ENCODE measurements around the gene TTLL5. TPM values are rescaled to one million over a fixed set of nuclear protein-coding genes. Genes with fewer than 3 reads are reported as not detected.
A peak's percentile ranks its signal among the peaks of the same experiment; 100 is the strongest.

Gene TTLL5
- total and polyA plus RNA-seq, 2 donors (not counting 1 experiment from before 2014, with no cell fraction given): 16.1 to 23.8 TPM

DNA sequence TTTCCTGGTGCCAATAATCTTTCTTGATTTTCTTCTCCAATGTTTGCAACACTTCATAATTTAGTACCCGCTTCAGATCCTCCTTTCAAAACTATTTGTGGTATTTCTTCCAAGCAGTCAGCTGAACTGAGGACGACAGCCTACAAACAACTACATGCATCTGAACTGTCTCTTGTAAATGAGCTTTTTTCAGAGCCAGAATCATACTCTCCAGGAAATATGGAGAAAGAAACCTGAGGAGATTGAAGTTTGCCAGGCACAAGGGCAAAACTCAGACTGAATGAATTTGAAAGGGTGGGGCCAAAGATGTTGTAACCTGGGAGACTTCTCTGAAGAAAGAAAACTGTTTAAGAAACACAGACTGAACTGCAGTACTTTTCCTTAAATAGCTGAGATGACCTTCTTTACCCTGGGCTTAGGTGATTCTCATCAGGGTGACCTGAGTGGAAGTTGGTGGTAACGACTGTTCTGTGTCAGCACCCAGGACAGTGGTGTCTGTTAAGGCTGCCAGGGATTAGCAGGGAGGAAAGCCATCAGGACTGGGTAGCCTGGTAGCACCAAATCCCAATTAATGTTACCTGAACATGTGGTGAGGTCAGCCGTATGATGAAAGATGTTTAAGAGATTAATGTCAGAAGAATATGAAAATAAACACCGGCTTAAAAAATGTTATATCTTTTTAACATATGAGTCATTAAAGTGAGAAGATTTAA lies 225.7 kb downstream of the TTLL5 start:
- no peaks in the 10 kb centered on the region for H3K36me3 ChIP-seq (ENCODE audit: control insufficient read depth, insufficient read depth, low read length)
- no peak for DNase-seq (ENCODE audit: low read depth in 2 of 2)
- H3K4me1 ChIP-seq (ENCODE audit: control insufficient read depth, extremely low read depth, insufficient read depth, low read length): peaks cover 23% of the 10 kb centered on the region
- H3K9me3 ChIP-seq (ENCODE audit: control insufficient read depth, insufficient read depth, low read depth, low read length): no peaks in the 10 kb centered on the region
- no peaks in the 10 kb centered on the region for H4K20me1 ChIP-seq (ENCODE audit: control insufficient read depth, extremely low read depth, insufficient read depth, low read length)
- TF ChIP-seq, protein P1, sequence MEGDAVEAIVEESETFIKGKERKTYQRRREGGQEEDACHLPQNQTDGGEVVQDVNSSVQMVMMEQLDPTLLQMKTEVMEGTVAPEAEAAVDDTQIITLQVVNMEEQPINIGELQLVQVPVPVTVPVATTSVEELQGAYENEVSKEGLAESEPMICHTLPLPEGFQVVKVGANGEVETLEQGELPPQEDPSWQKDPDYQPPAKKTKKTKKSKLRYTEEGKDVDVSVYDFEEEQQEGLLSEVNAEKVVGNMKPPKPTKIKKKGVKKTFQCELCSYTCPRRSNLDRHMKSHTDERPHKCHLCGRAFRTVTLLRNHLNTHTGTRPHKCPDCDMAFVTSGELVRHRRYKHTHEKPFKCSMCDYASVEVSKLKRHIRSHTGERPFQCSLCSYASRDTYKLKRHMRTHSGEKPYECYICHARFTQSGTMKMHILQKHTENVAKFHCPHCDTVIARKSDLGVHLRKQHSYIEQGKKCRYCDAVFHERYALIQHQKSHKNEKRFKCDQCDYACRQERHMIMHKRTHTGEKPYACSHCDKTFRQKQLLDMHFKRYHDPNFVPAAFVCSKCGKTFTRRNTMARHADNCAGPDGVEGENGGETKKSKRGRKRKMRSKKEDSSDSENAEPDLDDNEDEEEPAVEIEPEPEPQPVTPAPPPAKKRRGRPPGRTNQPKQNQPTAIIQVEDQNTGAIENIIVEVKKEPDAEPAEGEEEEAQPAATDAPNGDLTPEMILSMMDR (conservative IDR thresholded peaks at IDR 0.05 in 1 of 2, IDR thresholded peaks at IDR 0.05 in 1 of 2; ENCODE audit: low read depth in 1 of 2, low read length in 2 of 2): no peak
- TF ChIP-seq EZH2 (IDR thresholded peaks at IDR 0.05; ENCODE audit: low read length, missing control alignments): no peak
- no peak overlapping the region for H3K4me2 ChIP-seq (ENCODE audit: extremely low read depth, insufficient read depth, low read length)
- no peaks in the 10 kb centered on the region for H3K27me3 ChIP-seq (ENCODE audit: control insufficient read depth, insufficient read depth, low read length)
- no peak overlapping the region for H3K9ac ChIP-seq (ENCODE audit: insufficient read depth, low read length)
- no peaks in the 10 kb centered on the region for H3K79me2 ChIP-seq (ENCODE audit: control insufficient read depth, insufficient read depth, low read length)
- H3K27ac ChIP-seq (ENCODE audit: insufficient read depth, low read length): no peak overlapping the region
- no peak overlapping the region for H2AFZ ChIP-seq (ENCODE audit: low read length)
- H3K4me3 ChIP-seq (replicated peaks in 1 of 4; ENCODE audit: control extremely low read depth in 1 of 4, insufficient read depth in 1 of 4, low read depth in 3 of 4, low read length in 4 of 4): no peak overlapping the region

DNA sequence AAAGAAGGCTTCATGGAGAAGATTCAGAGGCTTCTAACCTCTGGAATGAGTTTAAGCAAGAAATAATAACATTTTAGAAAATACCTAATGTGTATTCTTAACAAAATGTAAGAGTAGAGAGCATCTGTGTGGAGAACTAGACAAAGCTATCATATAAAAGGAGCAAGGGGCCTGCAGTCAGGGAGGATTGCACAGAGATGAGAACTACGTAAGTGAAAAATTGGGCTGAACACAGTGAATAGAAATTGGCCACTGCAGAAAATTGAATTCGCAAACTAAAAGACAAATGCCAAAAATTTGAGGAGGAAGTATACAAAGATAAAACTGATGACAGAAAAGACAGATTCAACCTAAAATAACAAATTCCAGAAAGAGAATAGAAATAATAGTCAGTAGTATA lies 227.9 kb downstream of the TTLL5 start:
- no peaks in the 10 kb centered on the region for H3K27me3 ChIP-seq (ENCODE audit: control insufficient read depth, insufficient read depth, low read length)
- no peak overlapping the region for H3K27ac ChIP-seq (ENCODE audit: insufficient read depth, low read length)
- H3K79me2 ChIP-seq (ENCODE audit: control insufficient read depth, insufficient read depth, low read length): no peaks in the 10 kb centered on the region
- H3K9ac ChIP-seq (ENCODE audit: insufficient read depth, low read length): no peak overlapping the region
- no peaks in the 10 kb centered on the region for H4K20me1 ChIP-seq (ENCODE audit: control insufficient read depth, extremely low read depth, insufficient read depth, low read length)
- H3K4me2 ChIP-seq (ENCODE audit: extremely low read depth, insufficient read depth, low read length): no peak overlapping the region
- no peak overlapping the region for H3K4me3 ChIP-seq (replicated peaks in 1 of 4; ENCODE audit: control extremely low read depth in 1 of 4, insufficient read depth in 1 of 4, low read depth in 3 of 4, low read length in 4 of 4)
- TF ChIP-seq, protein P1 (conservative IDR thresholded peaks at IDR 0.05 in 1 of 2, IDR thresholded peaks at IDR 0.05 in 1 of 2; ENCODE audit: low read depth in 1 of 2, low read length in 2 of 2): no peak
- no peak for TF ChIP-seq EZH2 (IDR thresholded peaks at IDR 0.05; ENCODE audit: low read length, missing control alignments)
- no peak for DNase-seq (ENCODE audit: low read depth in 2 of 2)
- no peaks in the 10 kb centered on the region for H3K36me3 ChIP-seq (ENCODE audit: control insufficient read depth, insufficient read depth, low read length)
- H3K9me3 ChIP-seq (ENCODE audit: control insufficient read depth, insufficient read depth, low read depth, low read length): no peaks in the 10 kb centered on the region
- H2AFZ ChIP-seq (ENCODE audit: low read length): no peak overlapping the region
- H3K4me1 ChIP-seq (ENCODE audit: control insufficient read depth, extremely low read depth, insufficient read depth, low read length): peaks cover 18% of the 10 kb centered on the region

DNA sequence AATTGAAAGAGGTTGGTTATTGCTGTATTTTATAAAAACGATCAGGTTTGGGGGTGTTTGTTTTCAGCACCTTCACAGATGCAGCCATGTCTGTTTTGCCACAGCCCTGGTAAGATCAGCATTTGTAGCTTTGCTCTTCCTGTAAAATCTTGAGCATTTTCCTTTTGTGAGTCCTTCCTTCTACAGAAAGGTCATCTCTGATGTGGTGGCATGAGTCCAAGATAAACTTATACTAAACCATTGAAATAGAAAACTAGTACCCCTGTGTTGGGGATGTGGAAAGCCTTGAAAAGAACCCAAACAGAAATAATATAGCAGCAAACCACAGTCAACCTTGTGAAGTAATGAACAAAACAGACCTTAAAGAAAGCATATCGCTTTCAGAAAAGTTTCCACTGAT lies 235.3 kb downstream of the TTLL5 start:
- Histone ChIP-seq H3K9ac (ENCODE audit: insufficient read depth, low read length) (no peak overlapping the region), H3K27ac (ENCODE audit: insufficient read depth, low read length) (no peak overlapping the region), H4K20me1 (ENCODE audit: control insufficient read depth, extremely low read depth, insufficient read depth, low read length) (no peaks in the 10 kb centered on the region), H3K4me3 (replicated peaks in 1 of 4; ENCODE audit: control extremely low read depth in 1 of 4, insufficient read depth in 1 of 4, low read depth in 3 of 4, low read length in 4 of 4) (no peak overlapping the region), H3K36me3 (ENCODE audit: control insufficient read depth, insufficient read depth, low read length) (no peaks in the 10 kb centered on the region), H3K9me3 (ENCODE audit: control insufficient read depth, insufficient read depth, low read depth, low read length) (no peaks in the 10 kb centered on the region), H3K27me3 (ENCODE audit: control insufficient read depth, insufficient read depth, low read length) (no peaks in the 10 kb centered on the region), H3K79me2 (ENCODE audit: control insufficient read depth, insufficient read depth, low read length) (no peaks in the 10 kb centered on the region), H3K4me1 (ENCODE audit: control insufficient read depth, extremely low read depth, insufficient read depth, low read length) (no peaks in the 10 kb centered on the region), H2AFZ (ENCODE audit: low read length) (no peak overlapping the region), H3K4me2 (ENCODE audit: extremely low read depth, insufficient read depth, low read length) (no peak overlapping the region)
- TF ChIP-seq, protein P1 (conservative IDR thresholded peaks at IDR 0.05 in 1 of 2, IDR thresholded peaks at IDR 0.05 in 1 of 2; ENCODE audit: low read depth in 1 of 2, low read length in 2 of 2): no peak
- no peak for TF ChIP-seq EZH2 (IDR thresholded peaks at IDR 0.05; ENCODE audit: low read length, missing control alignments)
- DNase-seq (ENCODE audit: low read depth in 2 of 2): peak in 1 of 2 donors; percentile 32
